Heart left ventricle (tissue), 16 donors: Measurements from ENCODE around the gene GZMH. TPM values are rescaled to one million over a fixed set of nuclear protein-coding genes. Genes with fewer than 3 reads are reported as not detected.
"Not testable (repeated sequence)": the region's sequence is repeated elsewhere in the genome, so short reads cannot be mapped to it uniquely, and the experiment has no call there.

Experiments used
- ATAC-seq, 4 donors: fragments of 200-7000 bp; cut with Tn5 transposase; one replicate each; pipeline ENCODE4 v1.9.1; 2020 to 2022; ENCODE audit warnings: moderate library complexity in 4 of 4, mild to moderate bottlenecking in 3 of 4, moderate number of reproducible peaks in 1 of 4
- DNase-seq, 5 donors: peaks; one replicate each; pipeline ENCODE4 v3.0.0-alpha.2; 2020
- H3K27ac ChIP-seq, 12 donors: fragments of 200-600 bp; sonication (generic) in 4 of 12; one replicate each; pipeline versions ENCODE4 v1.5.0 to v1.8.0; 2016 to 2022; ENCODE audit warnings: mild to moderate bottlenecking in 2 of 12
- H3K27me3 ChIP-seq, 9 donors: fragments of 200-600 bp; sonication (generic) in 2 of 9; one replicate each; pipeline versions ENCODE4 v1.5.1 to v1.8.0; 2016 to 2022; ENCODE audit warnings: mild to moderate bottlenecking in 3 of 9
- H3K36me3 ChIP-seq, 9 donors: fragments of 200-600 bp; sonication (generic) in 2 of 9; one replicate each; pipeline versions ENCODE4 v1.5.0 to v1.8.0; 2018 to 2022; ENCODE audit warnings: mild to moderate bottlenecking in 2 of 9
- H3K4me1 ChIP-seq, 12 donors: fragments of 200-600 bp; sonication (generic) in 4 of 12; one replicate each; pipeline versions ENCODE4 v1.5.0 to v1.8.0; 2016 to 2022; ENCODE audit warnings: mild to moderate bottlenecking in 3 of 12
- H3K4me3 ChIP-seq, 12 donors: fragments of 200-600 bp; sonication (generic) in 4 of 12; one replicate each; pipeline versions ENCODE4 v1.5.0 to v1.8.0; 2017 to 2022; ENCODE audit warnings: mild to moderate bottlenecking in 9 of 12, moderate library complexity in 4 of 12
- H3K9me3 ChIP-seq, 12 donors: fragments of 200-600 bp; sonication (generic) in 4 of 12; one replicate each; pipeline versions ENCODE4 v1.5.0 to v1.8.0; 2016 to 2022; ENCODE audit warnings: mild to moderate bottlenecking in 1 of 12
- CTCF ChIP-seq, 12 donors: fragments of 200-600 bp; sonication (generic) in 4 of 12; IDR thresholded peaks; one replicate each; pipeline versions ENCODE4 v1.5.0 to v1.8.0; 2018 to 2022; ENCODE audit warnings: antibody characterized with exemption in 12 of 12, mild to moderate bottlenecking in 5 of 12
- POLR2A ChIP-seq, 2 donors: fragments of 450-650 bp; IDR thresholded peaks; one replicate each; pipeline ENCODE4 v1.6.1; 2017; ENCODE audit warnings: antibody characterized with exemption in 2 of 2, mild to moderate bottlenecking in 2 of 2, moderate library complexity in 2 of 2
- WGBS, 4 donors: extraction: QIAGEN DNeasy Blood & Tissue Kit in 2 of 4; methylation state at CpG; one replicate each; pipeline versions ENCODE4 v1.1.5 to v1.1.7; 2013 to 2018; 5-methylcytosine and 5-hydroxymethylcytosine counted together
- intact Hi-C, 10 donors: fragments of 100-400 bp; cut with DNase I; formaldehyde crosslinking; loops; one replicate each; pipeline versions ENCODE4 v1.11.1 to v1.14.2; 2022
- polyA plus RNA-seq, 2 donors: library from polyadenylated mRNA; stranded (reverse); fragments of 200-250 nt; gene quantifications; one replicate each; pipeline ENCODE4 v1.2.3, GENCODE V29; 2013
- total RNA-seq, 9 donors: library from RNA; depleted of rRNA in 2 of 9; stranded (reverse); fragments of >200 nt in 2 of 9; fragmentation: NEBNext Ultra II Directional in 3 of 9; extraction: Animal tissue kit (Norgen Biotek cat#: 25700) in 3 of 9; gene quantifications; one replicate each; pipeline versions ENCODE4 v1.1.0 to v1.2.4, GENCODE V29; 2016 to 2023
- donor health status: ischemic (EF 13 %, LVEDD 7.1; RV severe dilation, severe dysfunction).
- donor health status: healthy with polysubstance abuse.
- donor health status: DM: no; HTN: yes; CAD: no.
- donor health status: DM: no; HTN: no; CAD: no.
- donor health status: ischemic (EF 25% LVEDD 6.9; RV normal size, moderate dysfunction).
- donor health status: ischemic (EF 25% LVEDD 5.7; RV mildly dilated, moderate dysfunction).
- donor health status: healthy.
- donor health status: DM: yes; HTN: yes; CAD: no.
- donor health status: ischemic (EF 35%, LVEDD 5.7; RV mildly dilated, moderate dysfunction).
- donor health status: nonischemic (EF 11% LVEDD 7.7; RV severe dilation, severe dysfunction).
- donor health status: DM: yes; HTN: yes; CAD: no.
- donor health status: PGD.
- donor health status: ischemic (EF 29% LVEDD 5.4; RV normal size, mild dysfunction).
- donor health status: nonischemic (EF 23%, LVEDD 6.1; RV moderate dilation, normal function).

The GZMH gene
- total and polyA plus RNA-seq, 11 donors = 0.30 to 5.9 (median 1.4) TPM; not detected in 5

GRCh38 chr14:24595073-24595808 is 14.2 kb downstream of the GZMH start:
- Histone ChIP-seq H3K27ac (no peak overlapping the region), H3K36me3 (no peaks in the 10 kb centered on the region), H3K4me3 (no peak overlapping the region), H3K27me3 (no peaks in the 10 kb centered on the region), H3K9me3 (peaks cover 0 to 50% (median 8%) of the 10 kb centered on the region in 12 donors), H3K4me1 (no peaks in the 10 kb centered on the region)
- ATAC-seq (no peak), DNase-seq (no peak)
- TF ChIP-seq POLR2A (IDR thresholded peaks at IDR 0.05) (no peak), CTCF (IDR thresholded peaks at IDR 0.05) (no peak)
- 72 to 81% (median 74%) methylated on average over 3 of the region's 3 CpGs for WGBS, 4 donors
- intact Hi-C loops = no loop called here

- ATAC-seq, H3K27ac ChIP-seq, H3K36me3 ChIP-seq, H3K27me3 ChIP-seq, intact Hi-C loops, H3K4me3 ChIP-seq, DNase-seq, H3K4me1 ChIP-seq: not testable (repeated sequence)
- H3K9me3 ChIP-seq = peaks cover 0 to 34% (median 9%) of the 10 kb centered on the region in 12 donors
- WGBS, 4 donors = 68 to 73% (median 72%) methylated on average over 2 of the region's 2 CpGs
Observed at GRCh38 chr14:24591004-24591403, 18.5 kb downstream of the GZMH start.

- H3K9me3 ChIP-seq = peaks cover 0 to 28% (median 5%) of the 10 kb centered on the region in 12 donors
- H3K4me3 ChIP-seq, H3K27ac ChIP-seq, DNase-seq, H3K36me3 ChIP-seq, intact Hi-C loops, H3K4me1 ChIP-seq, H3K27me3 ChIP-seq, ATAC-seq: not testable (repeated sequence)
- 64 to 81% (median 74%) methylated on average over 3 of the region's 3 CpGs for WGBS, 4 donors
Observed at GRCh38 chr14:24584402-24584801, 25.1 kb downstream of the GZMH start.

GRCh38 chr14:24578558-24578957 is 30.9 kb downstream of the GZMH start:
- no peak for DNase-seq
- TF ChIP-seq POLR2A (IDR thresholded peaks at IDR 0.05) (no peak), CTCF (IDR thresholded peaks at IDR 0.05) (no peak)
- Histone ChIP-seq H3K27me3 (peaks cover 0 to 3% (median 0%) of the 10 kb centered on the region in 9 donors), H3K9me3 (peaks cover 0 to 9% (median 0%) of the 10 kb centered on the region in 12 donors), H3K4me1 (peaks cover 0 to 6% (median 0%) of the 10 kb centered on the region in 12 donors), H3K4me3 (no peak overlapping the region), H3K36me3 (no peaks in the 10 kb centered on the region), H3K27ac (no peak overlapping the region)
- intact Hi-C loops = no loop called here
- WGBS, 4 donors = 57 to 63% (median 60%) methylated on average over 2 of the region's 2 CpGs
- ATAC-seq = no peak

- no peaks in the 10 kb centered on the region for H3K36me3 ChIP-seq
- 72 to 82% (median 78%) methylated on average over 5 of the region's 5 CpGs for WGBS, 4 donors
- no peak overlapping the region for H3K4me3 ChIP-seq
- ATAC-seq (no peak), DNase-seq (no peak)
- H3K27me3 ChIP-seq = peaks cover 0 to 3% (median 0%) of the 10 kb centered on the region in 9 donors
- peaks cover 0 to 6% (median 0%) of the 10 kb centered on the region in 12 donors for H3K4me1 ChIP-seq
- TF ChIP-seq CTCF (IDR thresholded peaks at IDR 0.05) (no peak), POLR2A (IDR thresholded peaks at IDR 0.05) (no peak)
- H3K9me3 ChIP-seq = no peaks in the 10 kb centered on the region
- intact Hi-C loops = no loop called here
- H3K27ac ChIP-seq = no peak overlapping the region
Observed at GRCh38 chr14:24576771-24577170, 32.7 kb downstream of the GZMH start.
